ENCODE results near the gene PEF1.

Gene PEF1

DNA sequence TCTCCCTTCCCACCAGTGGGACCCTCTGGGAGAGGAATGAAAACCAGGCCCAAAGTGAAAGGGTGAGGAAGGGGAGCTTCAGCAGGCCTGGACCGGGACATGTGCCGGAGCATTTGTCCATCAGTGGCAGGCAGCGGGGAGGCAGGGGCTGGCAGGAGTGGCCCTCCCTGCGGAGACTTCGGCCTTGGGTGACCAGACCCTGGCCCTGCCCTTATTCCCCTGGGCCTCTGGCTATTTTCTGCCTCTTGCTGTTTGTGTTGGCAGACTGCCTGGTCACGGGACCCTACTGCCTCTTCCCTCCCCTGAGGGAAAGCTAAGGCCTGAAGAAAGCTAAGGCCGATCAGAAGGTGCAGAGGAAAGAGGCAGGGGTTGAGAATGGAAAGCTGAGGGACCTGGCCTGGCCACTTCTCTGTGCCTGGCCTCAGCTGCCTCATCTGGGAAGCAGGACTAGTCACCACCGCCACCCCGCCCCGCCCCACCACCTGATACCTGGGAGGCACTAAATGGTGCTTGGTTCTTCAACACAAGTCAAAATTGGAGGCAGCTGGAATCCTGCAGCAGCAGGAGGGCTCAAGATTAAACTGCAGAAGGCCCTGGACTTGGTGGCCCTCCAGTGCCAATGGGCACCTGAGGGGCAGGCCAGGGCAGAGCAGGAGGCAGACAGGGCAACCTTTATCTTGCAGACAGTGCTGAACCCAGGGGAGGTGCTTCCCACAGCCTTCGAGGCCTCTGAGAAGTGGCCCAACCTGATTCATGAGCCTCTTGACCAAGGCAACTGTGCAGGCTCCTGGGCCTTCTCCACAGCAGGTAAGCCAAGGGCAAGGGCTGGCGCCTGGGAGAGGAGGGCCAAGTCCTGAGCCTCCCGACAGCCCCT, 60.4 kb downstream of the PEF1 start:
- DNase-seq (ENCODE audit: low read depth): no peak
- TF ChIP-seq, protein P1, sequence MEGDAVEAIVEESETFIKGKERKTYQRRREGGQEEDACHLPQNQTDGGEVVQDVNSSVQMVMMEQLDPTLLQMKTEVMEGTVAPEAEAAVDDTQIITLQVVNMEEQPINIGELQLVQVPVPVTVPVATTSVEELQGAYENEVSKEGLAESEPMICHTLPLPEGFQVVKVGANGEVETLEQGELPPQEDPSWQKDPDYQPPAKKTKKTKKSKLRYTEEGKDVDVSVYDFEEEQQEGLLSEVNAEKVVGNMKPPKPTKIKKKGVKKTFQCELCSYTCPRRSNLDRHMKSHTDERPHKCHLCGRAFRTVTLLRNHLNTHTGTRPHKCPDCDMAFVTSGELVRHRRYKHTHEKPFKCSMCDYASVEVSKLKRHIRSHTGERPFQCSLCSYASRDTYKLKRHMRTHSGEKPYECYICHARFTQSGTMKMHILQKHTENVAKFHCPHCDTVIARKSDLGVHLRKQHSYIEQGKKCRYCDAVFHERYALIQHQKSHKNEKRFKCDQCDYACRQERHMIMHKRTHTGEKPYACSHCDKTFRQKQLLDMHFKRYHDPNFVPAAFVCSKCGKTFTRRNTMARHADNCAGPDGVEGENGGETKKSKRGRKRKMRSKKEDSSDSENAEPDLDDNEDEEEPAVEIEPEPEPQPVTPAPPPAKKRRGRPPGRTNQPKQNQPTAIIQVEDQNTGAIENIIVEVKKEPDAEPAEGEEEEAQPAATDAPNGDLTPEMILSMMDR (IDR thresholded peaks at IDR 0.05; ENCODE audit: control insufficient read depth, insufficient read depth, low read depth, low read length, missing control alignments): no peak
- H3K4me3 ChIP-seq (ENCODE audit: control insufficient read depth, low read depth, low read length): no peak overlapping the region

DNA sequence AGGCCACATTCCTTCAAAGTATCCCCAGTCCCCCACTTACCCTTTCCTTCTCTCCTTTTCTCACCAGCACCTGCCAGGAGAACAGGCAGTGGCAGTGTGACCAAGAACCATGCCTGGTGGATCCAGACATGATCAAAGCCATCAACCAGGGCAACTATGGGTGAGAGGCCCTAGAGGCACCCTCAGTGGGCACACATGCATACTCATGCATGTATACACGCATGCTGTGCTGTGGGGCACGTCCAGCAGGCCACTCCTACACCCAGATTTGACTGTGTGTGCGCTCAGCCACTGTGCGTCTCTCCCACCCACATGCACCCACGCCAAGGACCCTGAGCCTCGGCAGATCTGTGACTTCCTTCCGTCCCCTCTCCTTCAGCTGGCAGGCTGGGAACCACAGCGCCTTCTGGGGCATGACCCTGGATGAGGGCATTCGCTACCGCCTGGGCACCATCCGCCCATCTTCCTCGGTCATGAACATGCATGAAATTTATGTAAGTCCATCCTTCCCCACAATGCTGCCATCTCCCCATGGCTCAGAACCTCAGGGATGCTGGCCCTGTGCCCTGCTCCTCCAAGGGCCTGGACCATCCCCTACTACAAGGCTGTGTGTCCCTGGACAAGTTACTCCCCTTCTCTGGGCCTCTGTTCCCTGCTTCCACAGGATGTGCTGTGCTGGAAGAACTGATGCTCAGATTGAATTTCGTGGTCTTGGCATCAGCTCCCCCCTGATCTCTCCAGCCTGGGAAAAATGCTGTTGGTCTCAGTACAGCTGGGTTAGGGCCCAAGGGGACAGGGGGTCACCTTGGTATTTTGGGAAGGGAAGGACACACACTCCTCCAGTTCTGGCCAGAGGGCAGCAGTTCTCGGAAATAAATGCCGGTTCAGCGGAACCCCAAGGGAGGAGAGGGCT, 61.3 kb downstream of the PEF1 start:
- DNase-seq (ENCODE audit: low read depth): no peak
- H3K4me3 ChIP-seq (ENCODE audit: control insufficient read depth, low read depth, low read length): no peak overlapping the region
- TF ChIP-seq, protein P1 (IDR thresholded peaks at IDR 0.05; ENCODE audit: control insufficient read depth, insufficient read depth, low read depth, low read length, missing control alignments): no peak

DNA sequence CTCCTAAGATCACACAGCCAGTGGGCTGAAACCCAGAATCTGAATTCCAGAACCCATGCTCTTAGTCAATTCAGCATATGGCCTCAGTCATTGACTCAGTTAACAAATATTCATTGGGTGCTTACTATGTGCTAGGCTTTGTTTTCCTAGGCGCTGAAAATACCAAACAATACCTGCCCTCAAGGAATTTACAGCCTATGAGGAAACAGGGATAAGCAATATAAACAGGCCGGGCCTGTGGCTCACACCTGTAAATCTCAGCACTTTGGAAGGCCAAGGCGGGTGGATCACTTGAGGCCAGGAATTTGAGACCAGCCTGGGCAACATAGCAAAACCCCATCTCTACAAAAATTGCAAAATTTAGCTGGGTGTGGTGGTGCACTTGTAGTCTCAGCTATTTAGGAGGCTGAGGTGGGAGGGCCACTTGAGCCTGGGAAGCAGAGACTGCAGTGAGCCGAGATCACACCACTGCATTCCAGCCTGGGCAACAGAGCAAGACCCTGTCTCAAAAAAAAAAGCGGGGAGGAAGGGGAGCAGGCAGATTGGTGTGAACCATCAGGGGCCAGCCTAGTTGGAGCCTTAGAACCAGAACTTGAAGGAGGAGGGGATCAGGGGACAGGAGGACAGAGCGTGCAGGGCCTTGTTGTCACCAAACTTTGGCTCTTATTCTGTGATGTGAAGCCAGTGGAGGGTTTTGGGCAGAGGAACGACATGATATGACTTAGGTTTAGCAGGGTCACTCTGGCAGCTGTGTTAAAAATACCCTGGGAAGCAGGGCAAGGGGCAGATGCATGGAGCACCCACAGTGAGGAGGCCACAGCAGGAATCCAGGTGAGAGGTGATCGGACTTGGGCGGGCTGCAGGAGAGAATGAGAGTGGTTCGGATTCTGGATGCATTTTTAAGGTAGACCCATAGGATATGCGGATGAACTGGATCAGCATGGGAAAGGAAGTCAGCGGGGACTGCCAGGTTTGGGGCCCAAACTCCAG, 62.6 kb downstream of the PEF1 start:
- no peak overlapping the region for H3K4me3 ChIP-seq (ENCODE audit: control insufficient read depth, low read depth, low read length)
- TF ChIP-seq, protein P1 (IDR thresholded peaks at IDR 0.05; ENCODE audit: control insufficient read depth, insufficient read depth, low read depth, low read length, missing control alignments): no peak
- DNase-seq (ENCODE audit: low read depth): no peak

DNA sequence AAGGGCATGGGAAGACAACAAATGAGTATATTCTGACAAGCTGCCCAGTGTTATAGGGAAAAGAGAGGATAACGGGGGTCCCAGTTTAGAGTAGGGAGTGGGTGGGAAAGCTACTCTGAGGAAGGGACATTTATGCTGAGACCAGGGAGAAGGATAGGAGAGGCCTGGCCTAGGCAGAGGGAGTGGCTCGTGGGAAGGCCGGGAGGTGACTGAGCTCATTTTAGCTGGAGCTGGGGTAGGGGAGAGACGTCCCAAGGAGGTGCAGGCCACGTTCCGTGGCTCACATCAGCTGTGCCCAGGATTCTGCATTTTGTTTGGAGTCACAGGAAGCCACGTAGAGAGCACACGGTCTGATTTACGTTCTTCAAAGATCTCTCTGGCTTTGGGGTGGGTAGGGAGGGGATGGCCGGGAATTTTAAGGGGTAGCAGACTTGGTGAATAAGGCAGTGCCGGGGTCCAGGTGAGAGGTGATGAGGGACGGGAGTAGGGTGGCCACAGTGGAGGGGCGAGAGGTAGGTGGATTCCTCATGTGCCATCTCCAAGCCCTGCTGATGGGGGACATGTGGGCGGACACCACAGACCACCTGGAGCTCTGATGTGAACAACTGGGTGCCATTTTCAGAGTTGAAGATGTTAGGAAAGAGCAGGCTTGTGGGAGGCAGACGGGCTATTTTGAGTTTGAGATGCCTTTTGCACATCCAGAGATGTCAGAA, 63.6 kb downstream of the PEF1 start:
- no peak overlapping the region for H3K4me3 ChIP-seq (ENCODE audit: control insufficient read depth, low read depth, low read length)

DNA sequence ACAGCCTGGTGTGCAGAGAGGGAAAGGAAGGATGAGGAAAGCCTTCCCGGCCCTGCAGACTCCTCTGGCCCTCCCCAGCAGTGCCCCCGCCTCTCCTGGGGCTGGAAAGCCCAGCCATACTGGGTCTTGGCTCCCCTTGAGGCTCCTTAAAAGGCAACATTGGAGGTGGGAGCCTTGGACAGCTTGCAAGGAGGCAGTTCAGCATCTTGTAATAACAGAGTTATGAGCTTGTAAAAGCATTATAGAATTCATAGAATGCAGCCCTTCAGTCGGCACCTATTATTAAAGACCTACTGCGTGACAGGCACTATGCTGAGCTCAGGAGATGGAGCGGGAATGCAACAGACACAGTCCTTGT, 64.2 kb downstream of the PEF1 start:
- TF ChIP-seq, protein P1 (IDR thresholded peaks at IDR 0.05; ENCODE audit: control insufficient read depth, insufficient read depth, low read depth, low read length, missing control alignments): no peak
- no peak for DNase-seq (ENCODE audit: low read depth)

More for the DNA sequence above, 63.6 kb downstream of the PEF1 start:
- TF ChIP-seq, protein P1 (IDR thresholded peaks at IDR 0.05; ENCODE audit: control insufficient read depth, insufficient read depth, low read depth, low read length, missing control alignments): no peak
- no peak for DNase-seq (ENCODE audit: low read depth)

More for the DNA sequence above, 64.2 kb downstream of the PEF1 start:
- H3K4me3 ChIP-seq (ENCODE audit: control insufficient read depth, low read depth, low read length): no peak overlapping the region
